ENCODE data around the gene TSHR.

Gene TSHR

GRCh38 chr14:81193924-81194633 is 238.7 kb downstream of the TSHR start:
- DNase-seq, result no peak

All from NCI-H1105 treated with DMSO at 0.1 percent for 48 hours (cell line).